Fibroblast of the aortic adventitia (primary cell): ENCODE data around the gene TCL1A. TPM values are rescaled to one million over a fixed set of nuclear protein-coding genes. Genes with fewer than 3 reads are reported as not detected.

Experiments used
- DNase-seq: peaks from one replicate; pipeline ENCODE4 v3.0.0-alpha.2; 2010; ENCODE audit warnings: low read depth
- H3K4me3 ChIP-seq: 2 replicates; pipeline ENCODE4 v1.5.1; 2011; ENCODE audit warnings: low read depth, mild to moderate bottlenecking, control low read depth, low read length, moderate library complexity
- total RNA-seq: library from RNA; depleted of rRNA; stranded (reverse); fragments of >200 nt; gene quantifications from 2 replicates; pipeline ENCODE4 v1.2.3, GENCODE V29; 2012; ENCODE audit warnings: low replicate concordance
- TF ChIP-seq, protein P1 (sequence below): IDR thresholded peaks from 2 replicates; pipeline ENCODE4 v1.5.1; 2011; ENCODE audit warnings: mild to moderate bottlenecking, low read length, control low read depth, inconsistent platforms; ENCODE audit not compliant: insufficient read depth

The TCL1A gene
- total RNA-seq, 1 donor = not detected

DNA sequence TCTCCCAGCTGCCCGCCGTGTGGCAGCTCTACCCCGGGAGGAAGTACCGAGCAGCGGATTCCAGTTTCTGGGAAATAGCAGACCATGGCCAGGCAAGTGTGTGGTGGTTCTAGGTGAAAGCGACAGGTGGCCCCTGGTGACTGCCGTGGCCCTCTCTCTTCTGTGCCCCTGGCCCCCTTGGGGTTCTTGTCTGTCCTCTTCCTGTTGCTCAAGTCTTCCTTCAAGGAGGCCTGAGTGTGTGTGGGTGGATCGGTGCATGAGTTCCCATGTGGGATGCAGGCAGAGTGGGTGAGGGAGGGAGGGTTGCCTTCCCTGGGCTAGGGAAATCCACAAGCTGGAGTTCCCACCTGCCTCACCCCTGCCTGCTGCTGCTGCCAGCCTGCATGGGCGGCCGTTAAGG is 23.1 kb downstream of the TCL1A start:
- DNase-seq = no peak
- TF ChIP-seq, protein P1, sequence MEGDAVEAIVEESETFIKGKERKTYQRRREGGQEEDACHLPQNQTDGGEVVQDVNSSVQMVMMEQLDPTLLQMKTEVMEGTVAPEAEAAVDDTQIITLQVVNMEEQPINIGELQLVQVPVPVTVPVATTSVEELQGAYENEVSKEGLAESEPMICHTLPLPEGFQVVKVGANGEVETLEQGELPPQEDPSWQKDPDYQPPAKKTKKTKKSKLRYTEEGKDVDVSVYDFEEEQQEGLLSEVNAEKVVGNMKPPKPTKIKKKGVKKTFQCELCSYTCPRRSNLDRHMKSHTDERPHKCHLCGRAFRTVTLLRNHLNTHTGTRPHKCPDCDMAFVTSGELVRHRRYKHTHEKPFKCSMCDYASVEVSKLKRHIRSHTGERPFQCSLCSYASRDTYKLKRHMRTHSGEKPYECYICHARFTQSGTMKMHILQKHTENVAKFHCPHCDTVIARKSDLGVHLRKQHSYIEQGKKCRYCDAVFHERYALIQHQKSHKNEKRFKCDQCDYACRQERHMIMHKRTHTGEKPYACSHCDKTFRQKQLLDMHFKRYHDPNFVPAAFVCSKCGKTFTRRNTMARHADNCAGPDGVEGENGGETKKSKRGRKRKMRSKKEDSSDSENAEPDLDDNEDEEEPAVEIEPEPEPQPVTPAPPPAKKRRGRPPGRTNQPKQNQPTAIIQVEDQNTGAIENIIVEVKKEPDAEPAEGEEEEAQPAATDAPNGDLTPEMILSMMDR = no peak

GRCh38 chr14:95689441-95689840 is 24.5 kb downstream of the TCL1A start:
- no peak overlapping the region for H3K4me3 ChIP-seq
- no peak for DNase-seq
- TF ChIP-seq, protein P1 = no peak

More for the DNA sequence above, 23.1 kb downstream of the TCL1A start:
- no peak overlapping the region for H3K4me3 ChIP-seq

- TF ChIP-seq, protein P1 = no peak
- no peak overlapping the region for H3K4me3 ChIP-seq
- no peak for DNase-seq
These were observed 27.0 kb downstream of the TCL1A start for GRCh38 chr14:95686935-95687334.

- DNase-seq = no peak
- H3K4me3 ChIP-seq = no peak within 1 kb of the TSS
- TF ChIP-seq, protein P1 = no peak
These were observed 27.7 kb downstream of the TCL1A start, which contains the start of gene TCL1B for GRCh38 chr14:95685978-95686922. TSS of gene TCL1B (plus strand) at chr14:95686426. CDS start at chr14:95686468, 42 bp downstream.

DNA sequence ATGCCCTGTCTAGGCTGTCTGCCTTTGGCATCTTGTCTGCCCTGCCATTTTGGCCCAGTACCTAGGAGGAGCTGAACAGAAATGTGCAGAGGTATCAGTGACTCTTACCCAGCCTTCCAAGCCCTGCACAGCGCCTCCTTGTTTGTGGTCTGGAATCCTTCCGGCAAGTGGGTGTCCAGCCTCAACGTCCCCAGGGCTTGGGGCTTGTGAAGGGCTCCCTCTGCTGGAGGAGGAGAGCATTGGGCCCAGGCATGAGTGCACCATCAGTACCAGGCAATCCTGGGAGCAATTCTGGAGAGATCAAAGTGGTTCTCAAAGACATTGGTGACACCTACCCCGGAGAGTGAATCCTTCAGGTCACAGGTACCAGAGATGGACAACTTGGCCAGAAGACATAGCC is 30.1 kb downstream of the TCL1A start:
- no peak for DNase-seq
- TF ChIP-seq, protein P1 = peak; percentile 20

GRCh38 chr14:95681153-95681552 is 32.8 kb downstream of the TCL1A start:
- no peak overlapping the region for H3K4me3 ChIP-seq
- TF ChIP-seq, protein P1 = no peak
- no peak for DNase-seq

More for the DNA sequence above, 30.1 kb downstream of the TCL1A start:
- no peak overlapping the region for H3K4me3 ChIP-seq
